ENCODE data around the gene SEL1L2. TPM values are rescaled to one million over a fixed set of nuclear protein-coding genes. Genes with fewer than 3 reads are reported as not detected.

SEL1L2 gene
- polyA plus RNA-seq, 3 donors: not detected

GRCh38 chr20:13870170-13870748 is 120.2 kb downstream of the SEL1L2 start:
- Histone ChIP-seq H3K4me1 (ENCODE audit: control insufficient read depth in 1 of 2, insufficient read depth in 2 of 2, low read length in 2 of 2) (peaks cover 55 to 56% of the 10 kb centered on the region in 2 donors), H3K9me3 (replicated peaks in 1 of 2; ENCODE audit: control insufficient read depth in 1 of 2, insufficient read depth in 1 of 2, low read length in 2 of 2) (no peaks in the 10 kb centered on the region), H3K4me2 (replicated peaks; ENCODE audit: extremely low read depth, low read length, poor library complexity, severe bottlenecking) (peak overlapping the region; percentile 3), H4K20me1 (ENCODE audit: insufficient read depth, low read length) (no peaks in the 10 kb centered on the region), H3K36me3 (replicated peaks in 1 of 2; ENCODE audit: control insufficient read depth in 1 of 2, insufficient read depth in 2 of 2, low read length in 2 of 2) (no peaks in the 10 kb centered on the region), H2AFZ (ENCODE audit: insufficient read depth, low read depth, low read length, poor library complexity, severe bottlenecking) (no peak overlapping the region), H3K79me2 (ENCODE audit: insufficient read depth, low read length) (no peaks in the 10 kb centered on the region), H3K27me3 (ENCODE audit: control insufficient read depth in 2 of 2, insufficient read depth in 2 of 2, low read length in 2 of 2) (no peaks in the 10 kb centered on the region), H3K4me3 (replicated peaks in 1 of 3; ENCODE audit: low read depth in 2 of 3, low read length in 3 of 3) (peak overlapping the region in 1 of 3 experiments; percentile 3), H3K27ac (ENCODE audit: low read depth in 1 of 2, low read length in 2 of 2) (peak overlapping the region; percentile 25 to 65), H3K9ac (ENCODE audit: insufficient read depth, low read length, poor library complexity, severe bottlenecking) (no peak overlapping the region)
- DNase-seq: peak; percentile 15 to 45 (median 20)
- whole genome bisulfite sequencing (ENCODE audit: insufficient coverage): 89% methylated on average over 3 of the region's 4 CpGs
- no peak for TF ChIP-seq CTCF (IDR thresholded peaks at IDR 0.05)
- H3K36me3 Mint-ChIP-seq: no peaks in the 10 kb centered on the region
- H3K27ac Mint-ChIP-seq: peak overlapping the region; percentile 57 to 90 (median 85)
- H3K4me3 Mint-ChIP-seq: no peak overlapping the region
- peaks cover 12% of the 10 kb centered on the region for H3K4me1 Mint-ChIP-seq
- intact Hi-C loops (cut with micrococcal nuclease): no loop called here
- peaks cover 0 to 10% (median 3%) of the 10 kb centered on the region in 7 donors for H3K9me3 Mint-ChIP-seq
- peaks cover 0 to 2% (median 0%) of the 10 kb centered on the region in 3 donors for H3K27me3 Mint-ChIP-seq (ENCODE audit: low read depth in 3 of 3)

GRCh38 chr20:13868331-13868730 is 122.1 kb downstream of the SEL1L2 start:
- Histone ChIP-seq H3K9ac (ENCODE audit: insufficient read depth, low read length, poor library complexity, severe bottlenecking) (peak overlapping the region; percentile 0), H3K27me3 (ENCODE audit: control insufficient read depth in 2 of 2, insufficient read depth in 2 of 2, low read length in 2 of 2) (no peaks in the 10 kb centered on the region), H2AFZ (ENCODE audit: insufficient read depth, low read depth, low read length, poor library complexity, severe bottlenecking) (peak overlapping the region; percentile 33), H3K4me3 (replicated peaks in 1 of 3; ENCODE audit: low read depth in 2 of 3, low read length in 3 of 3) (peak overlapping the region in 1 of 3 experiments; percentile 41), H4K20me1 (ENCODE audit: insufficient read depth, low read length) (no peaks in the 10 kb centered on the region), H3K36me3 (replicated peaks in 1 of 2; ENCODE audit: control insufficient read depth in 1 of 2, insufficient read depth in 2 of 2, low read length in 2 of 2) (no peaks in the 10 kb centered on the region), H3K4me1 (ENCODE audit: control insufficient read depth in 1 of 2, insufficient read depth in 2 of 2, low read length in 2 of 2) (peaks cover 63 to 71% of the 10 kb centered on the region in 2 donors), H3K79me2 (ENCODE audit: insufficient read depth, low read length) (no peaks in the 10 kb centered on the region), H3K4me2 (replicated peaks; ENCODE audit: extremely low read depth, low read length, poor library complexity, severe bottlenecking) (peak overlapping the region; percentile 52), H3K27ac (ENCODE audit: low read depth in 1 of 2, low read length in 2 of 2) (peak overlapping the region; percentile 72 to 73), H3K9me3 (replicated peaks in 1 of 2; ENCODE audit: control insufficient read depth in 1 of 2, insufficient read depth in 1 of 2, low read length in 2 of 2) (no peaks in the 10 kb centered on the region)
- intact Hi-C loops (cut with micrococcal nuclease): no loop called here
- WGBS (ENCODE audit: insufficient coverage): 10% methylated on average over 3 of the region's 4 CpGs
- Mint-ChIP-seq H3K27ac (no peak overlapping the region), H3K4me1 (peaks cover 21% of the 10 kb centered on the region), H3K9me3 (peaks cover 0 to 10% (median 3%) of the 10 kb centered on the region in 7 donors), H3K27me3 (ENCODE audit: low read depth in 3 of 3) (peaks cover 0 to 2% (median 0%) of the 10 kb centered on the region in 3 donors), H3K36me3 (no peaks in the 10 kb centered on the region), H3K4me3 (no peak overlapping the region)
- peak; percentile 79 to 81 (median 80) for DNase-seq
- no peak for TF ChIP-seq CTCF (IDR thresholded peaks at IDR 0.05)
